Measurements from ENCODE around the gene AKIRIN2.
A peak's percentile ranks its signal among the peaks of the same experiment; 100 is the strongest.

The AKIRIN2 gene

GRCh38 chr6:87701676-87702588, at the start of gene AKIRIN2:
Gene AKIRIN2, minus strand, starts transcription at chr6:87702233. Its CDS starts 549 bp downstream, at chr6:87701684.
- peak; percentile 76 to 98 (median 94) for DNase-seq

- no peak for DNase-seq
These were observed 45.6 kb upstream of the AKIRIN2 start for GRCh38 chr6:87747646-87748045.

GRCh38 chr6:87745966-87746721, 44.1 kb upstream of the AKIRIN2 start:
- DNase-seq, result no peak

GRCh38 chr6:87743454-87743853, 41.4 kb upstream of the AKIRIN2 start:
- DNase-seq, result no peak

GRCh38 chr6:87742106-87742505, 40.1 kb upstream of the AKIRIN2 start:
- no peak for DNase-seq

- no peak for DNase-seq
These were observed 39.1 kb upstream of the AKIRIN2 start for GRCh38 chr6:87741001-87741650.

- no peak for DNase-seq
These were observed 36.7 kb upstream of the AKIRIN2 start for GRCh38 chr6:87738744-87739143.

- no peak for DNase-seq
These were observed 36.0 kb upstream of the AKIRIN2 start for GRCh38 chr6:87738000-87738399.

GRCh38 chr6:87736809-87737540, 34.9 kb upstream of the AKIRIN2 start:
- no peak for DNase-seq

GRCh38 chr6:87731818-87732661, 30.0 kb upstream of the AKIRIN2 start:
- peak in 25 of 56 donors; percentile 1 to 66 (median 18) for DNase-seq

- no peak for DNase-seq
These were observed 29.0 kb upstream of the AKIRIN2 start for GRCh38 chr6:87731080-87731479.

GRCh38 chr6:87729965-87730719, 28.1 kb upstream of the AKIRIN2 start:
- peak in 5 of 56 donors; percentile 2 to 41 (median 14) for DNase-seq

GRCh38 chr6:87728706-87729105, 26.7 kb upstream of the AKIRIN2 start:
- DNase-seq, result no peak

- DNase-seq, result no peak
These were observed 23.2 kb upstream of the AKIRIN2 start for GRCh38 chr6:87724983-87725811.

GRCh38 chr6:87723170-87724078, 21.4 kb upstream of the AKIRIN2 start:
- peak in 55 of 56 donors; percentile 2 to 90 (median 67) for DNase-seq

- DNase-seq, result no peak
These were observed 20.6 kb upstream of the AKIRIN2 start for GRCh38 chr6:87722540-87723169.

GRCh38 chr6:87721311-87721710, 19.3 kb upstream of the AKIRIN2 start:
- DNase-seq, result no peak
